ENCODE results near the gene SDE2.

DNA sequence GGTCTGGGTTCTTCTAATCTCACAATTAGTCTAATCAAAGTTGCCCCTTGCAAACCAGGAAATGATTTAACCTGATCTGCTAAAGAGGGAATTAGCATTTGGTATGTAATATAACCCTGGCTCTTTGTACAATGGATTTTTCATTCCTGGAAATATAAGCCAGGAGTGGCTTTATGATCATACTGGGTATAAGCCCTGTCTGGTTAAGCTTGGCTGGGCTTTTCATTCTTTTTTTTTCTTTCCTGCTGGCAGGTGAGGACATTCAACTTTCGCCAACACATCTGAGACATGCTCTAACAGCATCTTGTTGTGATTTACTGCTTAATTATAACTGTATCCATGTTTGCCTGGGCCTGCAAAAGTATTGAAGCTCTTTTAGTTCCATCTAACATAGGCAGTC lies 20.4 kb upstream of the SDE2 start:
- TF ChIP-seq EZH2 (IDR thresholded peaks at IDR 0.05; ENCODE audit: borderline replicate concordance, insufficient read depth, low read depth, low read length, poor library complexity, severe bottlenecking): no peak
- TF ChIP-seq, protein P1, sequence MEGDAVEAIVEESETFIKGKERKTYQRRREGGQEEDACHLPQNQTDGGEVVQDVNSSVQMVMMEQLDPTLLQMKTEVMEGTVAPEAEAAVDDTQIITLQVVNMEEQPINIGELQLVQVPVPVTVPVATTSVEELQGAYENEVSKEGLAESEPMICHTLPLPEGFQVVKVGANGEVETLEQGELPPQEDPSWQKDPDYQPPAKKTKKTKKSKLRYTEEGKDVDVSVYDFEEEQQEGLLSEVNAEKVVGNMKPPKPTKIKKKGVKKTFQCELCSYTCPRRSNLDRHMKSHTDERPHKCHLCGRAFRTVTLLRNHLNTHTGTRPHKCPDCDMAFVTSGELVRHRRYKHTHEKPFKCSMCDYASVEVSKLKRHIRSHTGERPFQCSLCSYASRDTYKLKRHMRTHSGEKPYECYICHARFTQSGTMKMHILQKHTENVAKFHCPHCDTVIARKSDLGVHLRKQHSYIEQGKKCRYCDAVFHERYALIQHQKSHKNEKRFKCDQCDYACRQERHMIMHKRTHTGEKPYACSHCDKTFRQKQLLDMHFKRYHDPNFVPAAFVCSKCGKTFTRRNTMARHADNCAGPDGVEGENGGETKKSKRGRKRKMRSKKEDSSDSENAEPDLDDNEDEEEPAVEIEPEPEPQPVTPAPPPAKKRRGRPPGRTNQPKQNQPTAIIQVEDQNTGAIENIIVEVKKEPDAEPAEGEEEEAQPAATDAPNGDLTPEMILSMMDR (IDR thresholded peaks at IDR 0.05): no peak

Data from B cell (primary cell).